ENCODE data around the gene CFAP61.

DNA sequence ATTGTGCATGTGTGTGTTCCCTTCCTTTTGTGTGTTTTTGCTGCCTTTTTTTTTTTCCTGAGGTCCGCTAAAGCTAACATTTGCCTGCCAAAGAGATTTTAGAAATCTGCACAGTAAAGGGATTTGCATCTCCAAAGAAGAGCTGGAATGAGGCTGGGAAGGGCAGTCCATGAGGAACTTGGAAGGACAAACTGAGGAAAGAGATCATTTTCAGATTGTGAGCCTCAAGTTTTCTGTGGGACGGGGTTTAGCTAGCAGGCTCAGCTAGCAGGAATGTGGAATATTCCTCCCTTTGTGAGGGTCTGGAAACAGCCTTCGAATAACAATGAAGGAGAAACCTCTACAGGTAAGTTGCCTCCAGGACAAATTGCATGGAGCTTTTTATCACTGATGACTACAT is 319.3 kb downstream of the CFAP61 start:
- TF ChIP-seq, protein P1, sequence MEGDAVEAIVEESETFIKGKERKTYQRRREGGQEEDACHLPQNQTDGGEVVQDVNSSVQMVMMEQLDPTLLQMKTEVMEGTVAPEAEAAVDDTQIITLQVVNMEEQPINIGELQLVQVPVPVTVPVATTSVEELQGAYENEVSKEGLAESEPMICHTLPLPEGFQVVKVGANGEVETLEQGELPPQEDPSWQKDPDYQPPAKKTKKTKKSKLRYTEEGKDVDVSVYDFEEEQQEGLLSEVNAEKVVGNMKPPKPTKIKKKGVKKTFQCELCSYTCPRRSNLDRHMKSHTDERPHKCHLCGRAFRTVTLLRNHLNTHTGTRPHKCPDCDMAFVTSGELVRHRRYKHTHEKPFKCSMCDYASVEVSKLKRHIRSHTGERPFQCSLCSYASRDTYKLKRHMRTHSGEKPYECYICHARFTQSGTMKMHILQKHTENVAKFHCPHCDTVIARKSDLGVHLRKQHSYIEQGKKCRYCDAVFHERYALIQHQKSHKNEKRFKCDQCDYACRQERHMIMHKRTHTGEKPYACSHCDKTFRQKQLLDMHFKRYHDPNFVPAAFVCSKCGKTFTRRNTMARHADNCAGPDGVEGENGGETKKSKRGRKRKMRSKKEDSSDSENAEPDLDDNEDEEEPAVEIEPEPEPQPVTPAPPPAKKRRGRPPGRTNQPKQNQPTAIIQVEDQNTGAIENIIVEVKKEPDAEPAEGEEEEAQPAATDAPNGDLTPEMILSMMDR (IDR thresholded peaks at IDR 0.05; ENCODE audit: insufficient read depth, low read length, poor library complexity, severe bottlenecking), result no peak
- TF ChIP-seq EZH2phosphoT487 (conservative IDR thresholded peaks at IDR 0.05; ENCODE audit: low read length), result no peak
